ENCODE measurements around the gene CTTNBP2. TPM values are rescaled to one million over a fixed set of nuclear protein-coding genes. Genes with fewer than 3 reads are reported as not detected.
A peak's percentile ranks its signal among the peaks of the same experiment; 100 is the strongest.

CTTNBP2 gene
- total and polyA plus RNA-seq, 2 of the 13 experiments (the other 11 are each of a cell fraction or from before 2014, with no cell fraction given), result not detected

GRCh38 chr7:117771756-117772155, 101.5 kb downstream of the CTTNBP2 start:
- no peak overlapping the region for H3K9ac ChIP-seq (ENCODE audit: insufficient read depth, low read depth, low read length)
- WGBS (ENCODE audit: low lambda C conversion rate), result 1% methylated on average over 4 of the region's 4 CpGs
- H3K4me3 ChIP-seq (replicated peaks in 1 of 3; ENCODE audit: insufficient read depth in 1 of 3, low read depth in 2 of 3, low read length in 3 of 3), result no peak overlapping the region
- in situ Hi-C loops (cut with HindIII; ENCODE audit: extremely low pct_ligation_motif_present, low pct_unique_long_range_greater_than_20kb) (no loop called here), intact Hi-C loops (cut with micrococcal nuclease; ENCODE audit: unreplicated experiment) (no loop called here)
- peak; percentile 51; the same call in 2 of the 3 replicates for ATAC-seq
- no peak overlapping the region for H3K27ac ChIP-seq (ENCODE audit: extremely low read length, insufficient read depth, low read length)
- no peaks in the 10 kb centered on the region; a peak in 1 of 5 replicates for H3K27me3 ChIP-seq (ENCODE audit: control insufficient read depth in 1 of 2, insufficient read depth in 2 of 2, low read length in 2 of 2)
- DNase-seq (ENCODE audit: low spot score), result no peak
- no peak overlapping the region for H3K4me2 ChIP-seq (ENCODE audit: low read depth, low read length)
- H3K36me3 ChIP-seq (replicated peaks in 1 of 2; ENCODE audit: control insufficient read depth in 1 of 2, insufficient read depth in 2 of 2, low read length in 2 of 2), result no peaks in the 10 kb centered on the region
- H3K79me2 ChIP-seq (ENCODE audit: insufficient read depth, low read length), result no peaks in the 10 kb centered on the region
- no peaks in the 10 kb centered on the region for H4K20me1 ChIP-seq (ENCODE audit: insufficient read depth, low read length)
- BruUV-seq (replicated peaks), result no TSS peak
- no peak overlapping the region for H2AFZ ChIP-seq (ENCODE audit: low read length)
- no peak for FAIRE-seq
- no peaks in the 10 kb centered on the region for H3K4me1 ChIP-seq (ENCODE audit: insufficient read depth, low read length)
- ChIA-PET CTCF (ENCODE audit: low intra/inter-chr PET ratio, low total read pairs) (no interaction called here), POLR2A (no interaction called here)
- no peaks in the 10 kb centered on the region for H3K9me3 ChIP-seq (ENCODE audit: low read length)
- TF ChIP-seq RXRB (CRISPR knock-in tag; IDR thresholded peaks at IDR 0.05; ENCODE audit: borderline replicate concordance) (0 out of 2 replicates have a peak, but pooled peaks have one; percentile 14), GLMP (CRISPR knock-in tag; IDR thresholded peaks at IDR 0.05; ENCODE audit: borderline replicate concordance) (no peak), MNT (IDR thresholded peaks at IDR 0.05) (0 out of 2 replicates have a peak, but pooled peaks have one; percentile 5)

GRCh38 chr7:117769085-117769484, 104.2 kb downstream of the CTTNBP2 start:
- H3K9ac ChIP-seq (ENCODE audit: insufficient read depth, low read depth, low read length), result no peak overlapping the region
- no peaks in the 10 kb centered on the region for H4K20me1 ChIP-seq (ENCODE audit: insufficient read depth, low read length)
- H3K4me2 ChIP-seq (ENCODE audit: low read depth, low read length), result no peak overlapping the region
- no peak for ATAC-seq
- H3K4me3 ChIP-seq (replicated peaks in 1 of 3; ENCODE audit: insufficient read depth in 1 of 3, low read depth in 2 of 3, low read length in 3 of 3), result no peak overlapping the region
- in situ Hi-C loops (cut with HindIII; ENCODE audit: extremely low pct_ligation_motif_present, low pct_unique_long_range_greater_than_20kb) (no loop called here), intact Hi-C loops (cut with micrococcal nuclease; ENCODE audit: unreplicated experiment) (no loop called here)
- no peak for DNase-seq (ENCODE audit: low spot score)
- no peaks in the 10 kb centered on the region for H3K79me2 ChIP-seq (ENCODE audit: insufficient read depth, low read length)
- H3K27me3 ChIP-seq (ENCODE audit: control insufficient read depth in 1 of 2, insufficient read depth in 2 of 2, low read length in 2 of 2), result no peaks in the 10 kb centered on the region
- 15% methylated on average over 1 of the region's 1 CpG for WGBS (ENCODE audit: low lambda C conversion rate)
- no peak overlapping the region for H2AFZ ChIP-seq (ENCODE audit: low read length)
- H3K27ac ChIP-seq (ENCODE audit: extremely low read length, insufficient read depth, low read length), result no peak overlapping the region
- no peaks in the 10 kb centered on the region for H3K9me3 ChIP-seq (ENCODE audit: low read length)
- CTCF ChIA-PET (ENCODE audit: low intra/inter-chr PET ratio, low total read pairs), result no interaction called here
- no peaks in the 10 kb centered on the region for H3K36me3 ChIP-seq (replicated peaks in 1 of 2; ENCODE audit: control insufficient read depth in 1 of 2, insufficient read depth in 2 of 2, low read length in 2 of 2)
- FAIRE-seq, result no peak
- POLR2A ChIA-PET, result no interaction called here
- BruUV-seq (replicated peaks), result no TSS peak
- H3K4me1 ChIP-seq (ENCODE audit: insufficient read depth, low read length), result no peaks in the 10 kb centered on the region
- TF ChIP-seq PLRG1 (conservative IDR thresholded peaks at IDR 0.05) (no peak), GATAD2A (CRISPR knock-in tag; IDR thresholded peaks at IDR 0.05) (no peak), SNRNP70 (IDR thresholded peaks at IDR 0.05; ENCODE audit: low read depth, low read length) (no peak), EZH2 (conservative IDR thresholded peaks at IDR 0.05; ENCODE audit: low read depth, low read length) (no peak), ZNF691 (CRISPR knock-in tag; IDR thresholded peaks at IDR 0.05; ENCODE audit: borderline replicate concordance, low read depth) (no peak)

Data from HepG2 (cell line).